Measurements from ENCODE around the gene MYH1.
"Not testable (repeated sequence)": the region's sequence is repeated elsewhere in the genome, so short reads cannot be mapped to it uniquely, and the experiment has no call there.

MYH1 gene

DNA sequence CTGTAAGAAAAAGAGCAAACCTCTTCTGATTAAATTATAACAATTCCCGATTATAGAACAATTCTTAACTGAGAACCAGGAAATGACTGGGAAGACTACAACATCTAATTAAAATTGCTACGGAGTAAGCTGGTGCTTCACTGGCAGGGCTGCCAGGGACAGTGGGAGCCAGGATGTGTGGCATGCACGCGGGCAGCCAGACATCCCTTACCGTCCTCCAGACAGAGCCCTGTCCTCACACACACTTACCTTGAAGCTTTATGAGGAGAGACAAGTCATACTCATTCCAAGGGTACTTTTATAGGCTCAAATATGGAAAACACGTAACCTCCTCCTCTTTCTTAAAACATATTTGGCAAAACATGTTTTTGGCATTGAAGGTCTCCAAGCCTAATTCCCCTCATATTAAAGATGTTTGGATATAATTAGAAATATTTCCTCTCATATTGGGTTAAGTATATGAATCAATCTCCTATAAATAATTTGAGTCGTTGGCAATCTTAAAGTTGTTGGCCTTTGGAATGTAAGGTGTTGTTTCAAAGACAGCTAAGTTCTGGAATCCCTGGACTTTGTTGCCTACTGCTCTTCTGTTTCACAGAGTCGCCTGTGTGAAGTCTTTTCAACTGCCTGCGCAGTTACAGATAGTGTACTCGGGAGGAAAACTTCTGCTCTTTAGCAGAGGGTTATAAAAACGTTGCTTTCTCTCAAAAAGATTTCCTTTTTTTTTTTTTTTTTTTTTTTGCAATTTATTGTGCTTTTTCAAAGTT, at the start of gene MYH1:
Gene MYH1, minus strand, starts transcription at position 272 of the 767 bp plus-strand sequence. CDS start 1,900 bp downstream, outside the sequence.
- no peak for DNase-seq

DNA sequence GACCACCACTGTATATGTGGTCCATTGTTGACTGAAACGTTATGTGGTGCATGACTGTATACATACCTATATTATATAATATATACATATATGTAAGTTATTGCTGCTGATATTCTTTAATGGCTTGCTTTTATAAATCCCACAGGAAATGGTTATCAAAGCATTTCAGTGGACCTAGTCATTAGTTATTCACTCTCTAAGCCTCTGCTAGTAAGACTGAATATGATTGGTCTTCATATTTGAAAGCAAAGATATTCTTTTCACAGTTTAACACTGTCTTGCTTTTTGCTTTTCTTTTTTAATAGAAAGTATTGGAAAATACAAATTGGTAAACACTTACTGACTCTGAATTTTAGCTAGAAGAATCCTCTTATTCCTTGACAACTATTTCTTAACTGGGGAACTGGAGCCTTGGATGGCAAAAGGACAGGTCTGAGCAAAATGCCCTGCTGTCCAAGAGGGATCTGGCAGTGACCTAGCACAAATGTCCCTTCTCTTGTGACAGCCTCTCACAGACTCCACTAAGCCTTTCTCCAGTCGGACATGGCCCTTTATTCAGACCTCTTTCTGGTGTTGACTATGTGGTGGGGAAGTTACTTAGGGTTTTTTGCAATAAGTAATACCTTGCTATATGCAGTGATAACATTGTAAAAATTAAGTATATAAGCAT, 45.8 kb upstream of the MYH1 start:
- no peak for DNase-seq

DNA sequence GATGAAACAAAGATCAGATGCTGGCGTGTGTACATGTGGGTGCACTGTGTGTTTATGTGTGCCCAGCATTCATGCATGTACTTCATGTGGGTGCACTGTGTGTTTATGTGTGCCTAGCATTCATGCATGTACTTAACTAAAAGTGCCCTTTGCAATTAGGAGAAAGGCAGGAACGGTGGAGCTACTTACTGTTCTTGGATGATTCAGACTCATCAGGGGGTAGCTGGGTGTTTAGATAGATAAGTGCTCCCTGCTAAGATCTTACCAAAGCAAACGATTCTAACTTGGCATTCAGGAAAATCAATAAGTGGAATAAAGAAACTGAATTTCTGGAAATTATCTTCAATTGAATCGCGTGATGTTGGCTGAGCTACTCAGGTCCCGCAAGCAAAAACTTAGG, 39.7 kb upstream of the MYH1 start:
- DNase-seq: no peak

DNA sequence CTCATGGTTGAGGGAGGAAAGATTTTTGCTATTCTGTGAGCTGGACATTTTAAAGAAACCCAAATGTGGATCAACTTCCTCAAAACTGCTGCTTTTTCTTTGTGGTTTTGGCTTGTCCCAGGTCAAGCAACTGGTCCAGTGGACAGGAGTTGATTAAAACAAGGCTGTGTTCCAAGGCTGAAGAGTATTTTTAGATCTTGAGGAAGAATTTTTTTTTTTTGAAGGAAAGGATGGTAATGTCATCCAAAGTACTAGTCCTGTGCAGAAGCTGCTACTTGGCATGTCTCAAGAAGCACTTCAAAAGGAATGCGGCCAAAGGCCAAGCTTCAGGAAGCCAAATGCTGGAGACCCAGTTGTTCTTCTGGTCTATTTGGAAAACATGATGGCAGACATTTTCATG, 39.1 kb upstream of the MYH1 start:
- no peak for DNase-seq

DNA sequence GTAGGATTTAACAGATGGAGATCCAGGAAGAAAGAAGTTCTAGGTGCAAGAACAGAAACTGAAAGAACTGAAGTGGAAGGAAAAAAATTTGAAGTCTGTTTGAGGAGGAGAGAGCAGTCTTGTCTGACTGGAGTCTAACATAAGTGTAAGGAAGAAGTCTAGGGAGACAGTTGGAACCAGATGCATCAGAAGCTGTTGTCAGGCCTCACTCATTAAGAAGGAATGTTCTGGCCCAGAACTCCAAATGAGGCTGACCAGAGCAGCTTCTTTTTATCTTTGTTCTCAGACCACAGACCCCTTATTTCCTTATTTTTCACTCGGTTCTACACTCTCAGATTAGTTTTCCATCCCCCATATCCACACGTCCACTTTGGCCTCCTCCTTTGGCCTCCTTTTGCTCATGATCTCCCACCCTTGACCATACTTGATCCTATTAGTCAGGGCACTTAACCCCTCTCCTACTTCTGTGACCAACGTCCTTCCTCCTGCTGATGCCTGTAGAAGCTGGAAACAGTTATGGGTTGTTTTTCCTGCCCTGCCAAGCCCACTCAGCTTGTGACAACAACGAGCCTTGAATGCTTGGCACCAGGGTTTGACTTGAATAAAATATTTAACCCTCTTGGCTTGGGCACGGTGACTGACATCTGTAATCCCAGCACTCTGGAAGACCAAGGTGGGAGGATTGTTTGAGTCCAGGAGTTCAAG, 38.1 kb upstream of the MYH1 start:
- DNase-seq: no peak

DNA sequence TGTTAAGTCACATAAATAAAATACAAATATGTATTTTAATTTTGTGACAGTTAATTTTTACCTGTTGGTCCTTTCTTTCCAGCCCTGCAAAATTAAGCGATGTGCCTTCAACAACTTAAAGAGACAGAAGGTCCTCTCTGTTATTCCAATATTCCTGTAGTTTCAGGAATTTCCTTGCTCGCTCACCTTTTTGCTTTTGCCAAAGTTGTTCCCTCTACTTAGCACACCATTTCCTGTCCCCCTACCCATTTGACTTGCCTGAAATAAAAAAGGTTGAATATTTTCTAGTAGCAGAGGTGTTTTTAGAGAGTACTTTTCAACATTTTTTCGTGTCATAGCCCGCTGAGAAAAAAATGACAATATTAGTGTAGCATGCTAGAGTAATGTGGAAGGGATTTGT, 31.7 kb upstream of the MYH1 start:
- DNase-seq: no peak

DNA sequence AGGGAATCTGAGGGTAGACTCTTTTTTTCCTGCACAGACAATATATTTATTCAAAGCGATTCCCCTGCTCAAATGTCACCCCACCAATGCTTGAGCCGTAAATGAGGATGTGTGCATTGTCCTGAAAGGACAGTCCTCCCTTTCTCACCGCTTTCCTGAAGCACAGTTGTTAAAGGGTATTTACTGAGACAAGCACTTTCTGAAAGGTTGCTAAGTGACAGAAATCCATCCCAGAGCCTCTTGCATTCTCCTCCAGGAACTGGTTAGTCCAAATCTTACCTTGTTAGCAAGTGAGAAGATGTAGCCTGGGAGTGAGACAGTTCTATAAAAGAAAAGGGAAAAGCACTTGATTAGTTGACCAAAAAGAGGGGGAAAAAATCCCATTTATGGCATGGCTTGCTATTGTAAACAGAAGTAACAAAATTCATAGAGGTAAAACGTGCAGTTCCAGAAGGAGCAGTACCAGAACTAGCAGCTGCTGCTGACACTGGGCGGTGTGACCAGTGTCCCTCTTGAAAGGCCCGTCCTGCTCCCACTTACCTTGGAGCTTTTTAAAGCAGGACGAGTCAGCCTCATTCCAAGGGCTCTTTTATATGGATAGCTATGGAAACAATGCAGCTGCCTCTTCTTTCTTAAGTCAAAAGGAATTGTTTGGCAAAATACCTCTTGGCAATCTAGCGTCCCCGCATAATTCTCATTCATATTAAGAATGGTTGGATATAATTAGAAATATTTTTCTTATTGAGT, 30.9 kb upstream of the MYH1 start, which contains the start of gene MYH2:
Gene MYH2, minus strand, starts transcription at position 563 of the 747 bp plus-strand sequence. CDS start 1,738 bp downstream, outside the sequence.
- no peak for DNase-seq

DNA sequence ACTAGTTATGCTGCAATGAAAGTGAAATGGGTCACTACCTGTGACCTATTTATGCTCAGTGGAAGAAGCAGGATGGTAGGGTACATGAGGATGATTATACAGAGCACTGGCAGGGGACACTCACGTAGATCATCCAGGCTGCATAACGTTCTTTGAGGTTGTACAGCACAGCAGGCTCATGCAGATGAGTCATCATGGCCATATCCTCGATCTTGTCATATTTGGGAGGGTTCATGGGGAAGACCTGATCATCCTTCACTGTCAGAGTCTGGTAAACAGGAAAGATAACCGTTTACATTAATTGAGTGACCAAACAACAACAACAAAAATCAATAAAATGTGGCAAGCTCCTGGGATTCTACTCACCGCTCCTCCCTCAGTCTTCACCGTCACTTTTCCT, 29.0 kb upstream of the MYH1 start:
- DNase-seq: no peak

DNA sequence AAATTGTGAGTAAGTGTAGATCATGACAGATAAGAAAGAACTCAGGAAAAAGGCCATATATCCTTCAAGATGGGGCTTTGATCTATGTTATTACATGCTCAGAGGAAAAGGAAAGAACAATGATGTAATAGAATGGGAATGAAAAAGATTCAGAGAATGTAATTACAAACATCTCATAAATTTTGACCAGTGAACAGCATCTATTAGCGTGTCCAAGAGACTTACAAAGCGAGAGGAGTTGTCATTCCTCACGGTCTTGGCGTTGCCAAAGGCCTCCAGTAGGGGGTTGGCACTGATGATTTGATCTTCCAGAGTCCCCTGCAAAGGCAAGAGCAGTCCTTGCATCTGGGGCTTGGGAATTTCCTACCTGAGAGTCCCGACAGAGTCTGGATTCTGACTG, 25.1 kb upstream of the MYH1 start:
- DNase-seq: not testable (repeated sequence)

DNA sequence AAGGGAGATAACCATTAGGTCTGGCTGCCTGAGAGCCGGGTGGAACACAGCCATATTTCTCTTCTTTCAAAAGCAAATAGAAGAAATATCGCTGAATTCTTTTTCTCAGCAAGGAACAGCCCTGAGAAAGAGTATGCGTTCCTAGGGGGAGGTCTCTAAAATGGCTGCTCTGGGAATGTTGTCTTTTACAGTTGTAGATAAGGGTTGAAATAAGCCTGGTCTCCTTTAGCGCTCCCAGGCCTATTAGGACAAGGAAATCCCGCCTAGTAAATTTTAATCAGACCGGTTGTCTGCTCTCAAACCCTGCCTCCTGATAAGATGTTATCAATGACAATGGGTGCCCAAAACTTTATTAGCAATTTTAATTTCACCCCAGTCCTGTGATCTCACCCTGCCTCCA, 22.8 kb upstream of the MYH1 start:
- DNase-seq: not testable (repeated sequence)

DNA sequence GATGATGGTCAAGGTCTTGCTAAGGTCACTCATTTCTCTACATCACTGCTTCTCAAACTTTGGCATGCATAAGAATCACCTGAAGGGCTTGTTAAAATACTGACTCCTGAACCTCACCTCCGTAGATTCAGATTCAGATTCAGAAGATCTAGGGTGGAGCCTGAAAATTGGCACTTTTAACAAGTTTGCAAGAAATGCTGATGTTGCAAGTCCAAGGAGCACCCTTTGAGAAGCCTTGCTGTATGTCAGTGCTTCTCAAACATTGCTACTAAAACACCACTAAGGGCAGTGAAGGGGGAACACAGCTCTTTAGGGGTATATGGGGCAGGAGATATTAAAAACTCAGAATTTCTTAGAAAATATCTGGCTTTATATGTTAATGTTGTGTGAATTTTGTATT, 13.7 kb upstream of the MYH1 start:
- DNase-seq: no peak

DNA sequence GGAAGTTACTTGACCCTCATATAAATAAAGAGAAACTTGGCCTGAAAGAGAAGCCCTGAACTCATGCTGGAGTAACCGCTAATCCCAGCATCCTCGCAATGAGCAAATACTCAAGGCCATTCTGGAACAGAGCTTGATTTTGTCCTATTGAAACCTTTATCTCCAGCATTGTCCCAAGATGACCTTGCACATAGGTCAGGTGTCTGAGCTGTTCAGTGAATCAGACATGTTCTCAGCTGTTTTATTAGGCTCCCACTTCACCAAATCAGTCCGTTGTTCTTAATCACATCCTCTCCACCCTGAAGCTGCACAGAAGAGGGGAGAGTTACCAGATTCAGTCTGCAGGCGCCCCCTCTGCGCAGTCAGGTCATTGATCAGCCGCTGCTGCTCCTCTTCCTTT, 9.1 kb upstream of the MYH1 start:
- no peak for DNase-seq

DNA sequence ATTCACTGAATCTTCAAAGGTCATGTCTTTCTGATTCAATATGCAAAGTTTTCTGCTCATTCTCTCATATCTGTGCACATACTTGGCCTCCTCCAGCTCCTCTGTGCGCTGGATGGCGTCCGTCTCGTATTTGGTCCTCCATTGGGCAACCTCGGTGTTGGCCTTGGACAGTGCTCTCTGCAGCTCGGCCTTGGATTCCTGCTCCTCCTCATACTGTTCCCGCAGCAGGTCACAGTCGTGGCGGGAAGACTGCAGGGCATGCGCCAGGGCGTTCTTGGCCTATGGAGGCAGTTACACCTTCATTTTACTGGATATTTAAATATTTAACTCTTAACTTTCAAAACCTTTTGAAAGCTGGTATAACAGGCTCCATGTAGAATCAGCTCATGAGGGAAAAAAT, 8.2 kb upstream of the MYH1 start:
- DNase-seq: no peak

DNA sequence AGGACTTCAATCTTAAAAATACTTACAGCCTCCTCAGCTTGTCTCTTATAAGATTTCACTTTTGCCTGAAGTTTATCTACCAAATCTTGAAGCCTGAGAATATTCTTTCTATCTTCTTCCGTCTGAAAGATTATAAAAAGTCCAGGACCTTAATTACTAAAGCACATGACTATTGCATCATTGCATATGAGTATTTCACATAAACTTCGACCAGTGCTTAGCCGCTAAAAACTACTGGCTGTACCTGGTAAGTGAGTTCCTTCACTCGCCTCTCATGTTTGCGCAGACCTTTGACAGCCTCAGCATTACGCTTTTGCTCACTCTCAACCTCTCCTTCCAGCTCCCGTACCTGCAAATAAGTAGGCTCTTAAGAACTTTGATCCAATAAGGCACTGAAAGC, 4.7 kb upstream of the MYH1 start:
- no peak for DNase-seq

DNA sequence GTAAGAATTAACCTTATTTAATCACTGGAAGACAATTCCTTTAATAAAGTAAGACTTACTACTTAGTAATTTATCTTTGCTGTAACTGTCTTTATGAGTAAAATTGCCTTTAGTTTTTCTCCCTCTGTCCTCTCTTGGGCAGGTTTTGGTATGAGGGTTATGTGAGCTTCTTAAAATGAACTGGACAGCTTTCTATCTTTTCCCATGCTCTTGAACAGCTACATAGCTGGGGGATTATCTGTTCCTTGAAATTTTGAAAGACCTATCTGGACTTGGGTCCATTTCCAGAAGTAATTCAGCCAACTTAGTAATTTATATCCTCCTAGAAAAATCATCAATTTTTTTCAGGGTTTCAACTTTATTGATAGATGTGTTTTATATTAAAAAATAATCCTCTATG, 3.6 kb upstream of the MYH1 start:
- DNase-seq: no peak

DNA sequence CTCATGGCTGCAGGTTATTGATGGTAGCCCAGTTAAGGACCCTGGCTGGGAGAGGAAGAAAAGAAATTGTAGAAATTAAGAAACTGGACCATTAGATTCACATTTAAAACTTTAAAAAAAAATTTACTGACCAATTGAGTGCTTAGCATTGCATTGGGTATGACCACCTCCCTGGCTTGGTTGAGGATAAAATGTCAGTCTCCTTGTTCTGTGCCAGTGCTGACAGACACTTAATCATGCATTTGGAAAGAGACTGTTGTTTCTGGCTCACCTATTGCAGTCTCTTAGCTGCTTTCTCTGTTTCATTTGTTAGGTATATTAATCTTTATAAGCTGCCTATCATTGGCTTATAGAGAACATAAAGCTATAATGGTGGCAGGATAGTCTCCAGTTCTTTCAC, 1.7 kb downstream of the MYH1 start:
- no peak for DNase-seq

DNA sequence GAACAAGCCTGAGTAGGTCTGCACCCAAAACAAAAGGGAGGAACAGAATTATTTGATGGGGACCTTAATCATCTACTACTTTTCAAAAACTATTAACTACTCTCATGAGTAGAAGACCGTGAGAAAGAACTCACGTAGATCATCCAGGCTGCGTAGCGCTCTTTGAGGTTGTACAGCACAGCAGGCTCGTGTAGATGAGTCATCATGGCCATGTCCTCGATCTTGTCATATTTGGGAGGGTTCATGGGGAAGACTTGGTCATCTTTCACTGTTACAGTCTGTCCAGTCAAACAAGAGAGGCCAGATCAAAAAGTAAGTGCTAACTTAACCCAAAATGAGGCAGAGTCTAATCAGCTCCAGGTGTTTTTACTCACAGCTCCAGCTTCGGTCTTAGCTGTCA, 2.3 kb downstream of the MYH1 start:
- DNase-seq: no peak

DNA sequence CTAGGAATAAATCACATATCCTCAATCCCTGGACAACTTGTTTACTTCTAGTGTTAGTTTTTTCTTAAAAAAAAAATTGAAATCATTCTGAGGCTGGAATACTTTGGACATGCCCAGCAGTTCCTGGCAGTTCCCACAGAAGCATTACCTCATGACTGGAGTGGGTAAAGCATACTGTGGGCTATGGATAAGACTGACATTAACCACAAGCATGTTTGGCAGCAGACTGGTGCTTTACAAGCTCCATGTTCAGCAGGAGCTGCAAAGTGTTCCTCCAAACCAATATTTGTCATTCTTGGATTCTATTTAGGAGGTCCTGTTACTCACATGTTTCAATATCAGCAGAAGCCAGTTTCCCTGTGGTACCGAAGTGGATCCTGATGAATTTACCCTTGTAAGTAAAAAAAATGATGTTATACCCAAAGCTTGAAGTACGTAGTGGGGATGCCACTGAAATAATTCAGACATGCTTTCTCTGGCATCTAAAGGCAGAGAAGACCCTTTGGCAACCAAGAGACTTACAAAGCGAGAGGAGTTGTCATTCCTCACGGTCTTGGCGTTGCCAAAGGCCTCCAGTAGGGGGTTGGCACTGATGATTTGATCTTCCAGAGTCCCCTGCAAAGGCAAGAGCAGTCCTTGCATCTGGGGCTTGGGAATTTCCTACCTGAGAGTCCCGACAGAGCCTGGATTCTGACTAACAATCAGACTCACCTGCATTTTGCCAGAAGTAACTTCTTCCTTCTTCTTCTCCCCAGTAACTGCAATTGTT, 4.9 kb downstream of the MYH1 start:
- no peak for DNase-seq

DNA sequence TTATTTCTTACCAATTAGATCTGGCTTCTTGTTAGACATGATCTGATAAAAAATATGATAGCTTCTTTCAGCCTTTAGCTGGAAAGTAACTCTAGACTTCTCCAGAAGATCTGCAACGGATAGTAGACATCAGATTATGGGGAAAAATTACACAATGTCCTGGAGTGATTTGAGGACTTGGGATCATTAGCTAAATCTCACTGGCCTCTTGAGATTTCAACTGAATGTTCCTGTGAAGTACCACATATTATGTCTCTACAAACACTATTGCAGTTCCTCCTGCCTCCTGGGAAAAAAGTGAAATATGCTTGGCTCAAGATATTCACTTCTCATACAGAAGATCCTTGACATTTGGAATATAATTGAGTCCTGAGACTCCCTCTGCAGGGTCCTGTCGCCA, 5.5 kb downstream of the MYH1 start:
- DNase-seq: no peak

DNA sequence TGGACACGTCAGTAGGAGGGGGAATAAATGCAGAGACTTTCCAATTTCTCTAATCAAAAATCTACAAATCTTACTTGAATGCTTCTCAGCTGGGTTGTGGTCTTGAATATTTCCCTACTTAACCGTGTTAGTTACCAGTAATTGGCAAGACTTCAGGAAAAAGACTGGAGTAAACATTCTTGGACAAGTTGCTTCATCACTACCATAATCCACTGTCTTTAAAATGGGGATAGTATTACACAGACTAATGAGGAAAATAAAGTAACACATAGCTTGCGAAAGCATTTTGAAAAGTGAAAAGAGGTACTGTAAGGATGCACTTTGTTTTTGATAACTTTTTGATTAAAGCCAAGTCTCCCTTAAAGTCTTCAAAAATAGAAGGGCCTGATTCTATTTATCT, 18.4 kb downstream of the MYH1 start:
- no peak for DNase-seq

DNA sequence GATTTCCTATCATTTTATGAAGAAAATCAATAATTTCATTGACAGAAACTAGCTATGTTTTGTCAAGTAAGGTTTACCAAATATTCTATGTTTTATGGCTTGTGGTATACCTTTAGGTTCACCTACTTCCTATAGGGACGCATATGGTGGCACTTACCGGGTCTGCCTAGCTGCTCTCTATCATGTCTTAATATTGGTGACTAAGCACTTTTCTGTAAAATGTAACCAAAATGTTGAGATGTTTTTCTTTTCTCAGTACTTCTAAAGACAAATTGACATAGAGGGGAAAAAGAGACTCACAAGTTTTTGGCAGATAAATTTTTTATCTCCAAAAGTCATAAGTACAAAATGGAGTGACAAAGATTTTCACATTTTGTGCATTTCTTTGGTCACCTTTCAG, 26.3 kb downstream of the MYH1 start:
- no peak for DNase-seq

DNA sequence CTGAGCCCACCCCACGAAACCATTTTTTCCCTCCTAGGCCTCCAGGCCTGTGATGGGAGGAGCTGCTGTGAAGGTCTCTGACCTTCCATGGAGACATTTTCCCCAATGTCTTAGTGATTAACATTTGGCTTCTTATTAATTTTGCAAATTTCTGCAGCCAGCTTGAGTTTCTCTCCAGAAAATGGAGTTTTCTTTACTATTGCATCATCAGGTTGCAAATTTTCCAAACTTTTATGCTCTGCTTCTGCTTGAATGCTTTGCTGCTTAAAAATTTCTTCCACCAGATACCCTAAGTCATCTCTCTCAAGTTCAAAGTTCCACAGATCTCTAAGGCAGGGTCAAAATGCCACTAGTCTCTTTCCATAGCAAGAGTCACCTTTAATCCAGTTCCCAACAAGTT, 36.1 kb downstream of the MYH1 start:
- DNase-seq: no peak

DNA sequence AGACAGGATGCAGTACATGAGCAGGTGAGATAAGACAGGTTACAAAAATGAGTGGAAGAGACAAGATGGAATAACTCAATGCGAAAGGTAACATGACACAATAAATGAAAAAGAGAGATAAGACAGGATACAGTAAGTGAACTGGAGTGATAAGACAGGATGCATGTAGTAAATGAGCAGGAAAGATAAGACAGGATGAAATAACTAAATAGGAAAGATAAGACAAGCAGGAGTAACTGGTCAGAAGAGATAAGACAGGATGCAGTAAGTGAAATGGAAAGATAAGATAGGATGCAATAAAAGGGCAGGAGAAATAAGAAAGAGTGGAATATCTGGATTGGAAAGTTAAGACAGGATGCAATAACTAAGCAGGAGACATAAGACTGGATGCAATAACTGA, 40.6 kb downstream of the MYH1 start:
- no peak for DNase-seq

Measured in NK-92 treated with Interleukin-12 subunit alpha and Interleukin-12 subunit beta, amount 100 ng/mL, for 24 hours (cell line).